Stimulated activated CD4-positive, alpha-beta T cell treated with anti-CD3 and anti-CD28 coated beads, Interleukin-4, amount 100 ng/mL, for 48 hours (primary cell): ENCODE measurements around the gene TLE7.

Source experiments
- DNase-seq, 2 donors: peaks; one replicate each; pipeline ENCODE4 v3.0.0-alpha.2; 2020; ENCODE audit warnings: low read depth in 2 of 2

TLE7 gene

GRCh38 chr16:71412270-71413160, 29.3 kb downstream of the TLE7 start:
- peak; percentile 51 to 59 for DNase-seq

GRCh38 chr16:71410146-71410545, 31.7 kb downstream of the TLE7 start:
- DNase-seq: no peak

- DNase-seq: no peak
These were observed 32.7 kb downstream of the TLE7 start for GRCh38 chr16:71409011-71409775.

GRCh38 chr16:71408536-71408935, 33.3 kb downstream of the TLE7 start:
- no peak for DNase-seq

- no peak for DNase-seq
These were observed 34.1 kb downstream of the TLE7 start for GRCh38 chr16:71407731-71408130.

- no peak for DNase-seq
These were observed 35.1 kb downstream of the TLE7 start for GRCh38 chr16:71406724-71407123.

- no peak for DNase-seq
These were observed 35.5 kb downstream of the TLE7 start for GRCh38 chr16:71406316-71406715.

- no peak for DNase-seq
These were observed 37.5 kb downstream of the TLE7 start for GRCh38 chr16:71404364-71404763.

- no peak for DNase-seq
These were observed 39.2 kb downstream of the TLE7 start for GRCh38 chr16:71402674-71403073.

- DNase-seq: no peak
These were observed 39.8 kb downstream of the TLE7 start for GRCh38 chr16:71402007-71402406.

- DNase-seq: no peak
These were observed 41.9 kb downstream of the TLE7 start for GRCh38 chr16:71399801-71400563.

GRCh38 chr16:71396594-71396993, 45.3 kb downstream of the TLE7 start:
- no peak for DNase-seq

- DNase-seq: no peak
These were observed 52.5 kb downstream of the TLE7 start for GRCh38 chr16:71389330-71389729.

- no peak for DNase-seq
These were observed 54.6 kb downstream of the TLE7 start for GRCh38 chr16:71387045-71387871.

- no peak for DNase-seq
These were observed 57.7 kb downstream of the TLE7 start for GRCh38 chr16:71384073-71384724.

GRCh38 chr16:71383054-71383773, 58.6 kb downstream of the TLE7 start:
- DNase-seq: no peak

- DNase-seq: no peak
These were observed 61.0 kb downstream of the TLE7 start for GRCh38 chr16:71380831-71381230.
